Endothelial cell (in vitro differentiated cells): ENCODE measurements around the gene C7. TPM values are rescaled to one million over a fixed set of nuclear protein-coding genes. Genes with fewer than 3 reads are reported as not detected.
"Not testable (repeated sequence)": the region's sequence is repeated elsewhere in the genome, so short reads cannot be mapped to it uniquely, and the experiment has no call there.

Experiments
- DNase-seq: peaks from one replicate; pipeline ENCODE4 v3.0.0; 2021; ENCODE audit warnings: low spot score
- H3K27ac Mint-ChIP-seq: one replicate; pipeline ENCODE4 v1.8.0; 2021; ENCODE audit warnings: mixed read lengths, inconsistent platforms; ENCODE audit not compliant: unreplicated experiment
- H3K27me3 Mint-ChIP-seq: one replicate; pipeline ENCODE4 v1.8.0; 2021; ENCODE audit warnings: mild to moderate bottlenecking, moderate library complexity, mixed read lengths, inconsistent platforms; ENCODE audit not compliant: unreplicated experiment
- H3K36me3 Mint-ChIP-seq: one replicate; pipeline ENCODE4 v1.8.0; 2021; ENCODE audit warnings: mild to moderate bottlenecking, low read depth, mixed read lengths, inconsistent platforms; ENCODE audit not compliant: unreplicated experiment
- H3K4me1 Mint-ChIP-seq: one replicate; pipeline ENCODE4 v1.8.0; 2021; ENCODE audit warnings: mild to moderate bottlenecking, mixed read lengths, inconsistent platforms; ENCODE audit not compliant: unreplicated experiment
- H3K4me3 Mint-ChIP-seq: one replicate; pipeline ENCODE4 v1.8.0; 2021; ENCODE audit warnings: mild to moderate bottlenecking, mixed read lengths, inconsistent platforms; ENCODE audit not compliant: unreplicated experiment
- H3K9me3 Mint-ChIP-seq: one replicate; pipeline ENCODE4 v1.8.0; 2021; ENCODE audit warnings: mixed read lengths, inconsistent platforms; ENCODE audit not compliant: unreplicated experiment
- total RNA-seq: library from RNA; stranded (reverse); fragmentation: NEBNext Ultra II Directional; extraction: Animal tissue kit (Norgen Biotek cat#: 25700); gene quantifications from one replicate; pipeline ENCODE4 v1.2.1, GENCODE V29; 2021; ENCODE audit not compliant: unreplicated experiment
- TF ChIP-seq, protein P1 (sequence below): fragments of 200-600 bp; sonication (generic); IDR thresholded peaks from one replicate; pipeline ENCODE4 v1.5.0; 2021; ENCODE audit warnings: antibody characterized with exemption; ENCODE audit not compliant: unreplicated experiment

The C7 gene
- total RNA-seq, 1 donor from 2014 or later: 1.5 TPM

DNA sequence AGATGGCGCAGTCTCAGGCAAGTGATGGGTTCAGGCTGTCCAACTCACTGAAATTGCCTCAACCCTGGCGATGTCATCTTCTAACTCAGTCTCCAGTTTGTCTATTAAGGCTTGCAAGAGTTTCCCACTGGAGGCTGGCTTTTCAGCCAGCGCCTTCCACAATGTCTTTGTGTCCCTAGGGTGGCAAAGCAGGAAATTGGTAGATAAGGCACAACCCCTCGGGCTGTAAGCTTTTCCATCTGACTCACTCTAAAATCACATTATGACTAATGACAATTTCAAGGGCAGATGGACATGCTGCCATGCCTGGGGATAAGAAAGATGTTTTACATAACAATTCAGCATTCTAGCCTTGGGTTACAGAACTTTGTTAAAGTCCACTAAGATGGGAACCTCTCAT lies 99.9 kb downstream of the C7 start:
- TF ChIP-seq, protein P1, sequence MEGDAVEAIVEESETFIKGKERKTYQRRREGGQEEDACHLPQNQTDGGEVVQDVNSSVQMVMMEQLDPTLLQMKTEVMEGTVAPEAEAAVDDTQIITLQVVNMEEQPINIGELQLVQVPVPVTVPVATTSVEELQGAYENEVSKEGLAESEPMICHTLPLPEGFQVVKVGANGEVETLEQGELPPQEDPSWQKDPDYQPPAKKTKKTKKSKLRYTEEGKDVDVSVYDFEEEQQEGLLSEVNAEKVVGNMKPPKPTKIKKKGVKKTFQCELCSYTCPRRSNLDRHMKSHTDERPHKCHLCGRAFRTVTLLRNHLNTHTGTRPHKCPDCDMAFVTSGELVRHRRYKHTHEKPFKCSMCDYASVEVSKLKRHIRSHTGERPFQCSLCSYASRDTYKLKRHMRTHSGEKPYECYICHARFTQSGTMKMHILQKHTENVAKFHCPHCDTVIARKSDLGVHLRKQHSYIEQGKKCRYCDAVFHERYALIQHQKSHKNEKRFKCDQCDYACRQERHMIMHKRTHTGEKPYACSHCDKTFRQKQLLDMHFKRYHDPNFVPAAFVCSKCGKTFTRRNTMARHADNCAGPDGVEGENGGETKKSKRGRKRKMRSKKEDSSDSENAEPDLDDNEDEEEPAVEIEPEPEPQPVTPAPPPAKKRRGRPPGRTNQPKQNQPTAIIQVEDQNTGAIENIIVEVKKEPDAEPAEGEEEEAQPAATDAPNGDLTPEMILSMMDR: no peak
- H3K27ac Mint-ChIP-seq: no peak overlapping the region

GRCh38 chr5:41010572-41010971 lies 101.3 kb downstream of the C7 start:
- H3K4me1 Mint-ChIP-seq: no peaks in the 10 kb centered on the region

More for the DNA sequence above, 99.9 kb downstream of the C7 start:
- Mint-ChIP-seq H3K36me3 (no peaks in the 10 kb centered on the region), H3K27me3 (no peaks in the 10 kb centered on the region), H3K9me3 (no peaks in the 10 kb centered on the region), H3K4me3 (no peak overlapping the region), H3K4me1 (no peaks in the 10 kb centered on the region)
- DNase-seq: no peak

GRCh38 chr5:41012318-41012717 lies 103.0 kb downstream of the C7 start:
- Mint-ChIP-seq H3K27me3 (no peaks in the 10 kb centered on the region), H3K36me3 (no peaks in the 10 kb centered on the region), H3K27ac (no peak overlapping the region), H3K4me1 (no peaks in the 10 kb centered on the region), H3K4me3 (no peak overlapping the region), H3K9me3 (no peaks in the 10 kb centered on the region)
- DNase-seq: no peak
- TF ChIP-seq, protein P1: no peak

More at GRCh38 chr5:41010572-41010971, 101.3 kb downstream of the C7 start:
- TF ChIP-seq, protein P1: no peak
- DNase-seq: no peak
- H3K4me3 Mint-ChIP-seq: no peak overlapping the region
- no peak overlapping the region for H3K27ac Mint-ChIP-seq
- H3K9me3 Mint-ChIP-seq: no peaks in the 10 kb centered on the region
- H3K36me3 Mint-ChIP-seq: no peaks in the 10 kb centered on the region
- H3K27me3 Mint-ChIP-seq: no peaks in the 10 kb centered on the region

DNA sequence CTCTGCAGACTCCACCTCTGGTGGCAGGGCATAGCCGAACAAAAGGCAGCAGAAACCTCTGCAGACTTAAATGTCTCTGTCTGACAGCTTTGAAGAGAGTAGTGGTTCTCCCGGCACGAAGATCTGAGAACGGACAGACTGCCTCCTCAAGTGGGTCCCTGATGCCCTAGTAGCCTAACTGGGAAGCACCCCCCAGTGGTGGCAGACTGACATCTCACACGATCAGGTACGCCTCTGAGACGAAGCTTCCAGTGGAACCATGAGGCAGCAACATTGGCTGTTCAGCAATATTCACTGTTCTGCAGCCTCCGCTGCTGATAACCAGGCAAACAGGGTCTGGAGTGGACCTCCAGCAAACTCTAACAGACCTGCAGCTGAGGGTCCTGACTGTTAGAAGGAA lies 113.3 kb downstream of the C7 start:
- not testable (repeated sequence) for H3K27ac Mint-ChIP-seq, H3K27me3 Mint-ChIP-seq, H3K4me3 Mint-ChIP-seq, H3K4me1 Mint-ChIP-seq, H3K36me3 Mint-ChIP-seq, H3K9me3 Mint-ChIP-seq, DNase-seq

Other genes with a start within 250 kb of the C7 start
- 0.26 TPM for gene PTGER4, start 229.6 kb upstream of the C7 start, total RNA-seq
- gene TTC33, start 153.5 kb upstream of the C7 start, total RNA-seq: 8.6 TPM
- gene PRKAA1, start 111.1 kb upstream of the C7 start, total RNA-seq: 95.4 TPM
- 1,272 TPM for gene RPL37, start 74.3 kb upstream of the C7 start, total RNA-seq
- 3.7 TPM for gene CARD6, start 68.1 kb upstream of the C7 start, total RNA-seq
- gene MROH2B, start 161.8 kb downstream of the C7 start, total RNA-seq: 0.44 TPM